Suprapubic skin (tissue), 4 donors: ENCODE measurements around the gene YTHDF2. TPM values are rescaled to one million over a fixed set of nuclear protein-coding genes. Genes with fewer than 3 reads are reported as not detected.

ENCODE experiments used
- DNase-seq, 2 donors: peaks; one replicate each; pipeline ENCODE4 v3.0.0-alpha.2; 2019; ENCODE audit warnings: low spot score in 2 of 2
- H3K27ac ChIP-seq: fragments of 200-600 bp; sonication (generic); one replicate; pipeline ENCODE4 v1.5.1; 2019
- H3K27me3 ChIP-seq: fragments of 200-600 bp; sonication (generic); one replicate; pipeline ENCODE4 v1.5.1; 2019
- H3K36me3 ChIP-seq: fragments of 200-600 bp; sonication (generic); one replicate; pipeline ENCODE4 v1.5.1; 2019
- H3K4me1 ChIP-seq: fragments of 200-600 bp; sonication (generic); one replicate; pipeline ENCODE4 v1.5.1; 2019
- H3K4me3 ChIP-seq: fragments of 200-600 bp; sonication (generic); one replicate; pipeline ENCODE4 v1.5.1; 2019; ENCODE audit warnings: mild to moderate bottlenecking
- H3K9me3 ChIP-seq: fragments of 200-600 bp; sonication (generic); one replicate; pipeline ENCODE4 v1.5.1; 2019
- CTCF ChIP-seq, 2 donors: fragments of 200-600 bp in 1 of 2; fragments of 450-650 bp in 1 of 2; sonication (generic) in 1 of 2; IDR thresholded peaks; one replicate each; pipeline ENCODE4 v1.5.1; 2016 to 2019; ENCODE audit warnings: antibody characterized with exemption in 2 of 2, mild to moderate bottlenecking in 1 of 2, moderate library complexity in 1 of 2
- EP300 ChIP-seq: sonication (generic); formaldehyde crosslinking; IDR thresholded peaks from one replicate; pipeline ENCODE4 v1.6.1; 2017; ENCODE audit warnings: antibody characterized with exemption
- POLR2A ChIP-seq, 2 donors: fragments of 450-650 bp; IDR thresholded peaks; one replicate each; pipeline ENCODE4 v1.6.1; 2017; ENCODE audit warnings: antibody characterized with exemption in 2 of 2, mild to moderate bottlenecking in 2 of 2, moderate library complexity in 2 of 2
- POLR2AphosphoS5 ChIP-seq, 3 donors: sonication (generic); formaldehyde crosslinking; IDR thresholded peaks; one replicate each; pipeline ENCODE4 v1.6.1; 2017; ENCODE audit warnings: antibody characterized with exemption in 3 of 3
- WGBS: methylation state at CpG from one replicate; pipeline ENCODE4 v1.1.5; 2018; 5-methylcytosine and 5-hydroxymethylcytosine counted together
- total RNA-seq, 4 donors: library from RNA; depleted of rRNA; stranded (reverse); fragments of >200 nt; gene quantifications; one replicate each; pipeline ENCODE4 v1.1.0, GENCODE V29; 2016

The YTHDF2 gene
- total RNA-seq, 4 donors from 2014 or later = 64.8 to 120 (median 84.9) TPM

- Histone ChIP-seq H3K4me1 (peaks cover 4% of the 10 kb centered on the region), H3K36me3 (no peaks in the 10 kb centered on the region), H3K27me3 (peaks cover 63% of the 10 kb centered on the region), H3K9me3 (no peaks in the 10 kb centered on the region), H3K27ac (no peak overlapping the region), H3K4me3 (no peak overlapping the region)
- TF ChIP-seq EP300 (no peak), CTCF (IDR thresholded peaks at IDR 0.05) (no peak), POLR2AphosphoS5 (IDR thresholded peaks at IDR 0.05) (no peak), POLR2A (IDR thresholded peaks at IDR 0.05) (no peak)
- DNase-seq = no peak
- 67% methylated on average over 9 of the region's 9 CpGs for WGBS
Observed at GRCh38 chr1:28811369-28811765, 74.6 kb downstream of the YTHDF2 start.

- WGBS = 25% methylated on average over 9 of the region's 108 CpGs
- peaks cover 69% of the 10 kb centered on the region for H3K27me3 ChIP-seq
- peaks cover 4% of the 10 kb centered on the region for H3K4me1 ChIP-seq
- TF ChIP-seq EP300 = no peak
- no peak for TF ChIP-seq POLR2A (IDR thresholded peaks at IDR 0.05)
- no peak for TF ChIP-seq CTCF (IDR thresholded peaks at IDR 0.05)
- no peak for TF ChIP-seq POLR2AphosphoS5 (IDR thresholded peaks at IDR 0.05)
- DNase-seq = no peak
- no peak within 1 kb of the TSS for H3K4me3 ChIP-seq
- no peaks in the 10 kb centered on the region for H3K36me3 ChIP-seq
- H3K9me3 ChIP-seq = no peaks in the 10 kb centered on the region
- H3K27ac ChIP-seq = no peak within 1 kb of the TSS
Observed at GRCh38 chr1:28811766-28812668, 75.3 kb downstream of the YTHDF2 start, which contains the start of gene OPRD1. Gene OPRD1, plus strand, starts transcription at chr1:28812170. Its CDS starts 214 bp downstream, at chr1:28812384.

GRCh38 chr1:28812669-28813468 lies 76.1 kb downstream of the YTHDF2 start:
- no peak for TF ChIP-seq POLR2A (IDR thresholded peaks at IDR 0.05)
- no peak for TF ChIP-seq EP300
- no peak for TF ChIP-seq CTCF (IDR thresholded peaks at IDR 0.05)
- no peak for TF ChIP-seq POLR2AphosphoS5 (IDR thresholded peaks at IDR 0.05)
- Histone ChIP-seq H3K27me3 (peaks cover 75% of the 10 kb centered on the region), H3K4me1 (peaks cover 4% of the 10 kb centered on the region), H3K36me3 (no peaks in the 10 kb centered on the region), H3K9me3 (no peaks in the 10 kb centered on the region), H3K4me3 (no peak overlapping the region), H3K27ac (no peak overlapping the region)
- WGBS = 47% methylated on average over 25 of the region's 34 CpGs
- DNase-seq = no peak

GRCh38 chr1:28813931-28814465 lies 77.3 kb downstream of the YTHDF2 start:
- WGBS = 71% methylated on average over 12 of the region's 15 CpGs
- no peak for TF ChIP-seq CTCF (IDR thresholded peaks at IDR 0.05)
- TF ChIP-seq EP300 = no peak
- no peak for TF ChIP-seq POLR2A (IDR thresholded peaks at IDR 0.05)
- TF ChIP-seq POLR2AphosphoS5 (IDR thresholded peaks at IDR 0.05) = no peak

More at GRCh38 chr1:28813931-28814465, 77.3 kb downstream of the YTHDF2 start:
- Histone ChIP-seq H3K36me3 (no peaks in the 10 kb centered on the region), H3K4me1 (peaks cover 4% of the 10 kb centered on the region), H3K9me3 (no peaks in the 10 kb centered on the region), H3K27ac (no peak overlapping the region), H3K27me3 (peaks cover 86% of the 10 kb centered on the region), H3K4me3 (no peak overlapping the region)
- no peak for DNase-seq
